Right hindlimb (tissue), 1 donor: ENCODE data around the gene ZNF714.
"Not testable (repeated sequence)": the region's sequence is repeated elsewhere in the genome, so short reads cannot be mapped to it uniquely, and the experiment has no call there.

Experiments
- DNase-seq: peaks from one replicate; pipeline ENCODE4 v3.0.0-alpha.2; 2018

The ZNF714 gene

DNA sequence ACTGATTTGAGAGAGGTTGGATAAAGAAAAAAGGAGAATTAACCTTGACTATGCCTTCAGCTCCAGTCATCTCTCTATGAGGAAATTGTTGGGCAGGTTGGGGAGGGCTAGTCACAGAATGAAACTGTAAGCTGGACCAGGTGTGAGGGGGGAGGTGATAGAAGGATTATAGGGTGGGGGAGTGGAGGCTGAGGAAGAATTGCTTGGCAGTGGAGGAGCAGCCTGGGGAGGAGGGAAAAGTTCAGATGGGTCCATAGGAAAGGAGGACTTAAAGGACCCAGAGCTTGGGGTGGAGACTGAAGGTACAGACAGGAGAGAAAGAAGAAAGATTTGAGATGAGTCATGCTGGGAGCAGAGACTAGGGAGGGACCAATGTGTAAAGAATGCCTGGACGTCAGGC lies 51.6 kb downstream of the ZNF714 start:
- no peak for DNase-seq

DNA sequence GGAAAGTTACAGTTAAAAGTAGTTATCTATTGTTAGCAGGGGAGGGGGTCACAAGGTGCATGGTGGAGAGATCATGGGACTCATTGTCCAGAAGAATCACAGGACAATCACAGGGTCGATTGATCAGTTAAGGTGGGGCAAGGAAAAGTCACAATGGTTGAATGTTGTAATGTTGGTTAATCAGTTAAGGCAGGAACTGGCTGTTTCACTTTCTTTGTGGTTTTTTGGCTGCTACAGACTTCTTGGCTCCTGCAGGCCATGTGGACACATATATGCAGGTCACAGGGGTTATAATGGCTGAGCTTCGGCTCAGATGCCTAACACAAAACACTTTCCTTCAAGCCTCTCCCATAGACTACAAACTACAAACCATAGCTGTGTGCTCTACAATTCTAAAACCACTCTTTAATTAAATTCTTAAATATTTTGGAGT lies 52.9 kb downstream of the ZNF714 start:
- DNase-seq, result no peak

DNA sequence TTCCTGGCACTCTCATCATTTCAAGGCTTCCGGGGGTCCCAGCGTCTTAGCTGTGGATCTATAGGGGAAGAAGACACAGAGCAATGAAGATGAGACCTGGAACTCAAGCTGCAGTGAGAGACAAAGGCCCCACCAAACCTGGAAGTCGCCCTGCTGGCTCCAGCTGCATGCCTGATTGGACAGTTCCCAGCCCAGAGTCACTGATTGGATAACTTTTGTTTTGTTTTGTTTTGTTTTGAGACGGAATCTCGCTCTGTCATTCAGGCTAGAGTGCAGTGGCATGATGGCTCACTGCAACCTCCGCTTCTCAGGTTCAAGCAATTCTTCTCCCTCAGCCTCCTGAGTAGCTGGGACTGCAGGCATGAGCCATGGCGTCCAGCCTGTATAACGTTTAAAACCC lies 53.4 kb downstream of the ZNF714 start:
- DNase-seq, result no peak

DNA sequence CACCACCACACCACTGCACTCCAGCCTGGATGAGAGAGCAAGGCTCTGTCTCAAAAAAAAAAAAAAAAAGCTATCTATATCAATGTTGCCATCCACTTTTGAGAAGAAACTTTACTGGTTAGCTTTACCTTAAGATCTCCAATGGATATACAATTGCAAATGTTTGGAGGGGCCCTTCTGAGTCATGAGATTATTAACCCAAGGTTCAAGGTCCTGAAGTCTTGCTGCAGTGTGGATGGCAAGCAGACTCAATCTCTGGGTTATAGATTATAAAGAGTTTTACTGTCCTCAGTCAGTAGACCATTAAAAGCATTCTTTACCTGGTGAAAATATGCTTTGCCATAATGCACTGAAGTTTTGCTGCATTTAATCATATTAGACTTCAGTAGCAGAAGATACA lies 56.1 kb downstream of the ZNF714 start:
- no peak for DNase-seq

DNA sequence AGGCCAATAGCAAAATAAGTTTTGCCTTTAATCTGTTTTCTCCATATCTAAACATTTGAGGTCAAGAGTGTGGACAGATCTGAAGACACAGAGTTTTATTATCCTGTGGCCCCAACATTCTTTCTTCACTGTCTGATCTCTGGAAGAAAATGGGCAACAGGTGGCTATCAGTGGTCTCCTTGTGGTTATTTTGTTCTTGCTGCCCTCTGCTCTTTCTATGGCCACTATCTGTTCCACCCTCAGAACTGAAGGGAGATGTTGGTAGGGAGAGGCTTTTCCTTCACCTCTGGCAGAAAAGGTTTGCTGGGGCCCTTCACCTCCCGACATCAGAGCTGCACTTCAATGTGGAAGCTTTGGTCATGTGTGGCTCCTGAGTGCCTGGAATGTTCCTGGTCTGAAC lies 59.0 kb downstream of the ZNF714 start:
- DNase-seq, result not testable (repeated sequence)

DNA sequence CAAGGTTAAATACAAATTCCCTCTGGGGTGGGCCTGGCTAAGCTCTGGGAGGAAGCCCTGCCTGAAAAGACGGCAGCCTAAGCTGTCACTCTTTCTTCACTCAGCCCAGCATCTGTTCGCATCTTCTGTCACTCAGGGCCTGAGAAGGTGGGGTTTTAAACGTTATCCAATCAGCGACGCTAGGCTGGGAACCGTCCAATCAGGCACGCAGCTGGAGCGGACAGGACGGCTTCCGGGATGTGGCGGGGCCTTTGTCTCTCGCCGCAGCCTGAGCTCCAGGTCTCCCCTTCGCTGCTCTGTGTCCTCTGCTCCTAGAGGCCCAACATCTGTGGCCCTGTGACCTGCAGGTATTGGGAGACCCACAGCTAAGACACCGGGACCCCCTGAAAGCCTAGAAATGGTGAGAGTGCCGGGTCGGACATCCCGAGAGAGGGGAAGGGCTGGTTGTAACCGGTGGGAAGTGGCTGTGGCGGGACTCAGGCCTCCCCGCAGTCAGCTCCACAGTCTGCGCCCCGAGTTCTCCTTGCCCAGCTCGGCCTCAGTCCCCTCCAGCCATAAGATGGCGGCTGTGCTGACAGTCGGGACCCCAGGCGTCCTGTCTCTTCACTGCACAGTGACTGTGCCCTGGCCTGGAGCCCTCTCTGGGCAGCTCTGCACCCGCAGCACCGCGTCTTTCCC lies 59.9 kb downstream of the ZNF714 start, which contains the start of gene ZNF431:
ZNF431 (plus strand) TSS at position 254 of the 678 bp plus-strand sequence; CDS start at position 398, 144 bp downstream.
- DNase-seq, result peak; percentile 96

DNA sequence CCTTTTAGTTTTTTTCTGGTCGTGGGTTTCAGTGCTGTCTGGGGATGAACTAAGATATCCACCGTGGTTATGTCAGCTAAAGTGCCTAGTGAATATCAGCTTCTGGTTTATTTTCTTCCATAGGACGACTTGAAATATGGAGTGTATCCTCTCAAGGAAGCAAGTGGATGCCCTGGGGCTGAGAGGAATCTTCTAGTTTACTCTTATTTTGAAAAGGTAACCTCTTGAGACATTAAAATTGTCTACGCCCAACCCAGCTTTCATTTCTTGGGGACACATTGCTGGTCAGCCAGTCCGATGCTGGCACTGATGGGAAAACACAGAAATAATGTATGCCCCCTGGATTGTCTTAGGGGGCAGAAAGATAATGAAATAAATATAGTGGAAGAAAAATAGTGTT lies 61.4 kb downstream of the ZNF714 start:
- DNase-seq, result no peak

DNA sequence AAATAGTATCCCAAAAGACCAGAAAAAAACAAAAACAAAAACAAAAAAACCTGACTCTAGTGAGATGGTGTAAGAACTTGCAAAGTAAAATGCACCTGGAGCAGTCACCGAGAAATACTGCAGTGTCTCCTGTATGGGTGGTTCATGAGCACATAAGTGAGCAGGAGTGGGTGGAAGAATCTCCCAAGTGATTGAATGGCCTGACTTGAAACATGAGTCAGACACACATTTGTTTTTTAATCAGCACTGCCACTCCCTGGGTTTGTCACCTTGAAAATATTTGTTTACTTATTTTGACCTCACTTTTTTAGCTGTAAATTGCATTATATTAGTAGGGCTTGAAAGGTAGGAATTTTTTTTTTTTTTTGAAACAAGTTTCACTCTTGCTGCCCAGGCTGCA lies 61.9 kb downstream of the ZNF714 start:
- no peak for DNase-seq

DNA sequence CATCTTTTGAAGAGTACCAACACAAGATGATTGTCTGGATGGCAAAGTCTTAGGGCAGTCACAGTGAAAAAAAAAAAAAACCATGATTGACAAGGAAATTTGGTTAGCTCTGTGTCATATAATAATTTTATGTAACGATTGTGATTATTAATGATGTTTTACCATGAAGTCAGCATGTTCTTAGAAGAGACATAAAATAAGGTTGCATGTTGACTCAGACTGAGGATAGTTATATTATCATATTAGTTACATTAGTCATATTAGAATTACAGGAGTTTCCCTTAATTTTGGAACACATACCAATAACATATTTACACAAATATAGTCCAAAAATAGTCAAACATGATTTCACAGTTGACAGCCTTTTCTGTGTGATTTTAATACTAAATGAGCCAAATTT lies 65.5 kb downstream of the ZNF714 start:
- no peak for DNase-seq

DNA sequence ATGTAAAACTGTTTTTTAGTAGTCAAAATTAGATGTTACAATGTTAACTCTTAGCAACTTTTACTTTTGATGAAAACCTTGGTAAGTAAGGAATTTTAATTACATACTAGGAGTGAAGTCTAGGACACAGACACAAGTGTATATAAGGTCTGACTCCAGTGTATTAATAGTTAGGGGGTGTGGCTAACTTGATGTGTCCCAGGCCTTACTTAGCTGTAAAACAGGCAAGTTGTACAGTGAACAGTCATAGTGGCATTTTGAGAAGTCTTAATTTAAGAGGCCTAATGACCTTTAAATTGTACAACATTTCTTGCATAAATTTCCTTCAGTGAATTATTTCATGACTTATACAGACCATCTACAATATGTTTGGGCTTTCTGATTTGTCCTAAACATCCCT lies 66.7 kb downstream of the ZNF714 start:
- no peak for DNase-seq

DNA sequence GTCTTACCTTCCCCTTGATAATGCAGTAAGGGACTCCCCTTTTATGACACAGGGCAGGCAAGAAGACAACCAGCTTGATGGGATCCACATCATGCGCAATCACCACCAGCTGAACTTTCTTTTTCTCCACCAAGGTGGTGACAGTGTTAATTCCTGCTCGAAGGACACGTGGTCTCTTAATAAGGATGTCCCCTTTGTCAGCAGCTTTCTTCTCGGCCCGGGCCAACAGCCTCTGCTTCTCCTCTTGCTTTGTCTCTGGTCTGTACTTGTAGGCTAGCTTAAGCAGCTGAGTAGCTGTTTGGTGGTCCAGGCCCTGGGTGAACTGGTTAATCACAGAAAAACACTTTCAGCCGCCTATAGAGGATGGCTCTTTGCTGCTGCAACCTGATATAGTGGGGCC lies 67.9 kb downstream of the ZNF714 start:
- no peak for DNase-seq

DNA sequence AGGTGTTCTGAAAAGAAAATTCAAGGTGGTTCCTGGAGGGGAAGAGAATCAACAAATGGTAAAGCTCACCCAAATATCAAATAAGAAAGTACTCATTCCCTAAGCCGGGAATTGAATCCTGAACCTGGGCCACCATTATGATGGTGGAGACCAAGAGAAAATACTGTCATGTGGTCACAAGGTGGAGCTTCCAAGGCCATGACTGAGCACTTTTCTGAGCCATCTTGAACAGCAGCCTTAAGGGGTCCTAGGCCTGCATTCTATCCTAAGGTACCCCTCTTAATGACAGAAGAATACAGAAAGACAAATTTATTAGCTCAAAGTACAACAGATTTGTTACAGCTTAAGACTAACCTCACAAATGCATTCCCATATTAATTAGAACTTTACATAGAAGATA lies 69.5 kb downstream of the ZNF714 start:
- no peak for DNase-seq

DNA sequence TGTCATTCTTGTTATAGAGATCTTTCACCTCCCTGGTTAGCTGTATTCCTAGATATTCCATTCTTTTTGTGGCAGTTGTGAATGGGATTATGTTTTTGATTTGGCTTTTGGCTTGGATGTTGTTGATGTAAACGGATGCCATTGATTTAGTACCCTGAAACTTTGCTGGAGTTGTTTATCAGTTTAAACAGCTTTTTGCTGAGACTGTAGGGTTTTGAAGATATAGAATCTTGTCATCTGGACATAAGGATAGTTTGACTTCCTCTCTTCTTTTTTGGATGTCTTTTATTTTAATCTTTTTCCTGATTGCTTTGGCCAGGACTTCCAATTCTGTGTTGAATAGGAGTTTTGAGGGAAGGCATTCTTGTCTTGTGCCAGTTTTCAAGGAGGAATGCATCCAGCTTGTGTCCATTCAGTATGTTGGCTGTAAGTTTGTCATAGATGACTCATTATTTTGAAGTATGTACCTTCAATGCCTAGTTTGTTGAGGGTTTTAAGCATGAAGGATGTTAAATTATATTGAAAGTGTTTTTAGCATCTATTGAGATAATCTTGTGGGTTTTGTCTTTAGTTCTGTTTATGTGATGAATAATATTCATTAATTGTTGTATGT lies 76.6 kb downstream of the ZNF714 start:
- no peak for DNase-seq

DNA sequence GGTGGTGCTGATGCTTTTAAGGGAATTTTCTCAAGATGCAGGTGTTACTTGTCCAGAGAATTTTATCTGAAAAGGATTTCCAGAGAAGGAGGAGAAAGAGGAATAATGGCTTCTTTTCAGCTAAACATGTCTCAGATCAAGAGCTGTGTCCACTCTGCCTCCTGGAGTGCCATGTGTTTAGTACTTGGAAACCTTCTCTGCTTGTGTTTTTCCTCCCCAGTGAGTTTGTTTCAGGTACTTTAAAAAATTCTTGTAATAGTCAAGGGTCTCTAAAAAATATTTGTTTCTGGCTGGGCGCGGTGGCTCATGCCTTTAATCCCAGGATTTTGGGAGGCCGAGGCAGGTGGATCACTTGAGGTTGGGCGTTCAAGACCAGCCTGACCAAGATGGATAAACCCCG lies 82.5 kb downstream of the ZNF714 start:
- DNase-seq, result no peak

DNA sequence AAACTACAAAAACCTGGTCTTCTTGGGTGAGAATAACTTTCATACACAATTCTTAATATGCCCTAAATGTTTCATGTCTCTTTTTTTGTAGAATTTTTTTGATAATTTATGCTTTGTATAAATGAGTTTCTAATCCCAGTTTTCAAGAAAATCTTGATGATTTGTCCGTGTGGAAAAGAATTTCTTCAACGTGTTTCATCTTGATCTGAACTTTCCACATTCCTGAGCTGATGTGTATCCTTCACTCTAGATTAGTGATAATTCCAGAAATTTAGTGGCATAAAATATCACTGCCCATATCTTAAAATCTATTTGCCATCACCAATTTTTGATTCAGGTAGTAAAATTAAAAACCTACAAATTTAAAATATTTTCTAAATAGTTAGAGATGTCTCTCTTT lies 84.4 kb downstream of the ZNF714 start:
- no peak for DNase-seq
